HG03439 (cell line): ENCODE measurements around the gene CELSR1.
"Not testable (repeated sequence)": the region's sequence is repeated elsewhere in the genome, so short reads cannot be mapped to it uniquely, and the experiment has no call there.

ENCODE experiments used
- ATAC-seq: cut with Tn5 transposase; IDR thresholded peaks from one replicate; pipeline ENCODE4 v1.9.1; 2021; ENCODE audit warnings: mild to moderate bottlenecking, moderate library complexity; ENCODE audit not compliant: unreplicated experiment

Gene CELSR1

GRCh38 chr22:46338636-46339035, 198.8 kb downstream of the CELSR1 start:
- no peak for ATAC-seq

- ATAC-seq, result no peak
Measured at GRCh38 chr22:46337870-46338269, 199.6 kb downstream of the CELSR1 start.

GRCh38 chr22:46336119-46337078, 201.0 kb downstream of the CELSR1 start:
- ATAC-seq, result no peak

GRCh38 chr22:46335201-46336118, 202.0 kb downstream of the CELSR1 start, which contains the start of gene TRMU:
TSS of gene TRMU (plus strand) at chr22:46335714. CDS start at chr22:46335765, 51 bp downstream.
- ATAC-seq, result peak; percentile 87

GRCh38 chr22:46331496-46331895, 205.9 kb downstream of the CELSR1 start:
- ATAC-seq, result no peak

GRCh38 chr22:46330426-46330825, 207.0 kb downstream of the CELSR1 start:
- ATAC-seq, result no peak

GRCh38 chr22:46329616-46330015, 207.8 kb downstream of the CELSR1 start:
- ATAC-seq, result no peak

- ATAC-seq, result no peak
Measured at GRCh38 chr22:46328797-46329196, 208.6 kb downstream of the CELSR1 start.

GRCh38 chr22:46327691-46328465, 209.5 kb downstream of the CELSR1 start:
- ATAC-seq, result no peak

GRCh38 chr22:46326066-46326680, 211.2 kb downstream of the CELSR1 start:
- ATAC-seq, result no peak

GRCh38 chr22:46323162-46323561, 214.3 kb downstream of the CELSR1 start:
- ATAC-seq, result no peak

- no peak for ATAC-seq
Measured at GRCh38 chr22:46322711-46323110, 214.7 kb downstream of the CELSR1 start.

GRCh38 chr22:46320716-46321386, 216.6 kb downstream of the CELSR1 start:
- ATAC-seq, result no peak

- no peak for ATAC-seq
Measured at GRCh38 chr22:46320166-46320710, 217.2 kb downstream of the CELSR1 start.

- ATAC-seq, result no peak
Measured at GRCh38 chr22:46319319-46319718, 218.1 kb downstream of the CELSR1 start.

GRCh38 chr22:46318576-46318975, 218.8 kb downstream of the CELSR1 start:
- no peak for ATAC-seq

- no peak for ATAC-seq
Measured at GRCh38 chr22:46317646-46318045, 219.8 kb downstream of the CELSR1 start.

- no peak for ATAC-seq
Measured at GRCh38 chr22:46315976-46316375, 221.4 kb downstream of the CELSR1 start.

GRCh38 chr22:46312848-46313247, 224.6 kb downstream of the CELSR1 start:
- ATAC-seq, result not testable (repeated sequence)
